SK-N-SH (cell line): Measurements from ENCODE around the gene PTPRD. TPM values are rescaled to one million over a fixed set of nuclear protein-coding genes. Genes with fewer than 3 reads are reported as not detected.

ENCODE experiments used
- CTCF ChIA-PET: fragments of 300-600, 350-600 bp; formaldehyde crosslinking; extraction: SDS; loops from one replicate; lab custom pipeline; 2021; lab: Yijun Ruan, JAX
- POLR2A ChIA-PET: fragments of 350-600 bp; sonication (Branson Sonifier 250); formaldehyde crosslinking; extraction: SDS; loops from one replicate; lab custom pipeline; 2020; ENCODE audit warnings: antibody characterized with exemption, inconsistent platforms; lab: Yijun Ruan, JAX
- DNase-seq: peaks from one replicate; pipeline ENCODE4 v3.0.0; 2012
- H2AFZ ChIP-seq: fragments of 200-600 bp; sonication (generic); 2 replicates; pipeline ENCODE4 v1.8.1; 2016; ENCODE audit warnings: antibody characterized with exemption, mild to moderate bottlenecking, low read depth
- H3F3A ChIP-seq: fragments of 200-600 bp; sonication (generic); replicated peaks from 2 replicates; pipeline ENCODE3; 2016; ENCODE audit warnings: antibody characterized with exemption, mild to moderate bottlenecking; ENCODE audit not compliant: insufficient read depth
- H3K27ac ChIP-seq, 2 experiments: fragments of 200-500 bp in 1 of 2; fragments of 200-600 bp in 1 of 2; sonication (Bioruptor generic) in 1 of 2; sonication (generic), shearing (Covaris generic) in 1 of 2; 2 replicates each; pipeline versions ENCODE4 v1.5.1 to v1.6.1; 2014 to 2016; ENCODE audit warnings: low read depth in 2 of 2, inconsistent platforms in 1 of 2, low read length in 1 of 2, mild to moderate bottlenecking in 1 of 2, mixed read lengths in 1 of 2
- H3K27me3 ChIP-seq: fragments of 200-600 bp; sonication (generic), shearing (Covaris generic); 2 replicates; pipeline ENCODE4 v1.6.1; 2016; ENCODE audit warnings: mixed run types; ENCODE audit not compliant: insufficient read depth
- H3K36me3 ChIP-seq, 2 experiments: fragments of 200-500 bp in 1 of 2; fragments of 200-600 bp in 1 of 2; sonication (Bioruptor generic) in 1 of 2; sonication (generic) in 1 of 2; replicated peaks in 1 of 2; 2 replicates each; pipeline versions ENCODE3 to v1.5.1; 2014 to 2016; ENCODE audit warnings: low read length in 1 of 2, mild to moderate bottlenecking in 1 of 2; ENCODE audit not compliant: insufficient read depth in 2 of 2, control insufficient read depth in 1 of 2
- H3K4me1 ChIP-seq, 2 experiments: fragments of 200-500 bp in 1 of 2; fragments of 200-600 bp in 1 of 2; sonication (Bioruptor generic) in 1 of 2; sonication (generic), shearing (Covaris generic) in 1 of 2; 2 replicates each; pipeline versions ENCODE4 v1.5.1 to v1.6.1; 2014 to 2016; ENCODE audit warnings: low read depth in 1 of 2, low read length in 1 of 2, mixed run types in 1 of 2; ENCODE audit not compliant: insufficient read depth in 2 of 2, control insufficient read depth in 1 of 2
- H3K4me2 ChIP-seq: fragments of 200-600 bp; sonication (generic), shearing (Covaris generic); 2 replicates; pipeline ENCODE4 v1.6.1; 2017; ENCODE audit warnings: mixed run types
- H3K4me3 ChIP-seq, 2 experiments: fragments of 200-500 bp in 1 of 2; fragments of 200-600 bp in 1 of 2; sonication (Bioruptor generic) in 1 of 2; sonication (generic), shearing (Covaris generic) in 1 of 2; 2 replicates each; pipeline versions ENCODE4 v1.5.1 to v1.8.1; 2014 to 2016; ENCODE audit warnings: low read depth in 2 of 2, inconsistent platforms in 1 of 2, low read length in 1 of 2, mild to moderate bottlenecking in 1 of 2, mixed read lengths in 1 of 2, moderate library complexity in 1 of 2
- H3K79me2 ChIP-seq: fragments of 200-600 bp; sonication (generic); 2 replicates; pipeline ENCODE4 v1.8.1; 2017; ENCODE audit warnings: mild to moderate bottlenecking; ENCODE audit not compliant: insufficient read depth
- H3K9ac ChIP-seq: fragments of 200-600 bp; sonication (generic); 2 replicates; pipeline ENCODE4 v1.6.1; 2017; ENCODE audit warnings: mixed run types
- H3K9me2 ChIP-seq: fragments of 200-600 bp; sonication (generic); 2 replicates; pipeline ENCODE4 v1.6.1; 2017; ENCODE audit warnings: mixed run types
- H3K9me3 ChIP-seq: fragments of 200-600 bp; sonication (generic); 2 replicates; pipeline ENCODE4 v1.6.1; 2017; ENCODE audit warnings: mixed run types, mild to moderate bottlenecking, moderate library complexity
- H4K20me1 ChIP-seq: fragments of 200-600 bp; sonication (generic); 2 replicates; pipeline ENCODE4 v1.6.1; 2017; ENCODE audit warnings: mild to moderate bottlenecking, mixed run types; ENCODE audit not compliant: insufficient read depth
- ELF1 ChIP-seq: IDR thresholded peaks from 2 replicates; pipeline ENCODE4 v1.4.0; 2012
- EZH2phosphoT487 ChIP-seq: fragments of 200-600 bp; sonication (generic); IDR thresholded peaks from 2 replicates; pipeline ENCODE4 v1.6.1; 2017; ENCODE audit warnings: low read depth, mixed run types, mild to moderate bottlenecking, antibody characterized with exemption, moderate library complexity, borderline replicate concordance
- FOXJ3 ChIP-seq: sonication (generic); formaldehyde crosslinking; IDR thresholded peaks from 2 replicates; pipeline ENCODE4 v1.5.1; 2020; ENCODE audit warnings: mild to moderate bottlenecking, missing genetic modification reagents
- GABPA ChIP-seq: IDR thresholded peaks from 2 replicates; pipeline ENCODE4 v1.4.0; 2012; ENCODE audit warnings: low read depth, mild to moderate bottlenecking
- GATA2 ChIP-seq: sonication (generic); formaldehyde crosslinking; IDR thresholded peaks from 2 replicates; pipeline ENCODE4 v1.5.0; 2020; ENCODE audit warnings: mild to moderate bottlenecking, missing genetic modification reagents
- MEF2A ChIP-seq: IDR thresholded peaks from 2 replicates; pipeline ENCODE4 v1.4.0; 2012; ENCODE audit warnings: low read depth, borderline replicate concordance
- MXI1 ChIP-seq: IDR thresholded peaks from 2 replicates; pipeline ENCODE4 v1.6.1; 2012; ENCODE audit warnings: mild to moderate bottlenecking, low read depth, low read length, improper control_type of control experiment
- NFIC ChIP-seq: IDR thresholded peaks from 2 replicates; pipeline ENCODE4 v1.4.0; 2012; ENCODE audit warnings: borderline replicate concordance
- NRF1 ChIP-seq: IDR thresholded peaks from 2 replicates; pipeline ENCODE4 v1.6.1; 2012; ENCODE audit warnings: low read depth, mild to moderate bottlenecking, low read length
- POLR2AphosphoS5 ChIP-seq: IDR thresholded peaks from 2 replicates; pipeline ENCODE4 v1.6.1; 2012; ENCODE audit warnings: low read depth, low read length
- TCF12 ChIP-seq: IDR thresholded peaks from 2 replicates; pipeline ENCODE4 v1.4.0; 2012
- TEAD4 ChIP-seq: IDR thresholded peaks from 2 replicates; pipeline ENCODE4 v1.4.0; 2012; ENCODE audit warnings: mild to moderate bottlenecking, borderline replicate concordance; ENCODE audit not compliant: insufficient read depth
- USF1 ChIP-seq: IDR thresholded peaks from 2 replicates; pipeline ENCODE4 v1.4.0; 2012; ENCODE audit warnings: low read depth, borderline replicate concordance
- YY1 ChIP-seq: IDR thresholded peaks from 2 replicates; pipeline ENCODE4 v1.4.0; 2012; ENCODE audit warnings: low read depth, mild to moderate bottlenecking
- WGBS: methylation state at CpG from one replicate; pipeline ENCODE4 v1.1.6; 2017; ENCODE audit warnings: low lambda C conversion rate; 5-methylcytosine and 5-hydroxymethylcytosine counted together
- polyA plus RNA-seq, 3 experiments: library from polyadenylated mRNA; depleted of rRNA; stranded (reverse); fragments of >200 nt; gene quantifications; 2 replicates each; pipeline ENCODE4 v1.2.3, GENCODE V29; 2012
- TF ChIP-seq, protein P1 (sequence below): fragments of 200-600 bp; sonication (generic); IDR thresholded peaks from 2 replicates; pipeline ENCODE4 v1.6.1; 2017; ENCODE audit warnings: antibody characterized with exemption, mild to moderate bottlenecking, moderate library complexity
- TF ChIP-seq, protein P2 (sequence below): fragments of 150-350 bp; IDR thresholded peaks from 2 replicates; pipeline ENCODE4 v1.6.1; 2017; ENCODE audit warnings: antibody characterized with exemption, low read length, low read depth, borderline replicate concordance
- TF ChIP-seq, protein P3 (sequence below): fragments of 150-350 bp; IDR thresholded peaks from 2 replicates; pipeline ENCODE4 v1.6.1; 2016; ENCODE audit warnings: mild to moderate bottlenecking, low read depth, low read length

Gene PTPRD
- polyA plus RNA-seq, 1 of the 3 experiments (the other 2 are of a cell fraction) = 0.15 TPM

DNA sequence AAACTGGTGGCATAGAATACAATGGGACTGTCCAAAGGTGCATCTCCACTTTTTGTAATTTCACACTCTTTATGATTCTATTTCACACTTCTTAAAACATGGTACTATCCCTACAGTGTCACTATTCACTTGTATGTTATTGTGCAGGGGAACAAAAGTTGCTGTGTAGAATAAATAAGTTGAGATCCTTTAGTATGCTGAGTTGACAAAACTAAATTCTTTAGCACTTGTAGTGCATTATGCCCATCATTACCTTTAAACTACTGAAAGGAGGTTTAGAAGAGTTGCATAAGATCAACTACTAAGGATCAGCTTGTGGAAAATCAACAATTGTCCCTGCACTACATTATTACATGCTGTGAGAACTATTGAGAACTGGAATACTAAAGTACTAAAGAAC, 1380.9 kb downstream of the PTPRD start:
- Histone ChIP-seq H3K4me2 (no peak overlapping the region), H4K20me1 (no peaks in the 10 kb centered on the region), H2AFZ (no peak overlapping the region), H3K79me2 (no peaks in the 10 kb centered on the region), H3K27ac (no peak overlapping the region), H3K9me3 (no peaks in the 10 kb centered on the region), H3K4me3 (no peak overlapping the region), H3K9ac (no peak overlapping the region), H3K36me3 (no peaks in the 10 kb centered on the region), H3F3A (no peaks in the 10 kb centered on the region), H3K9me2 (no peaks in the 10 kb centered on the region), H3K27me3 (no peaks in the 10 kb centered on the region), H3K4me1 (no peaks in the 10 kb centered on the region)
- ChIA-PET CTCF (interaction anchor here (1.8 kb wide), 1 partner anchor 10 kb away, joined by 4 read pairs; no protein-coding TSS in a partner anchor), POLR2A (no interaction called here)
- no peak for DNase-seq
- TF ChIP-seq GATA2 (CRISPR knock-in tag) (no peak), FOXJ3 (CRISPR knock-in tag) (no peak), TCF12 (no peak), MXI1 (no peak), TEAD4 (no peak), EZH2phosphoT487 (no peak), NRF1 (no peak)
- TF ChIP-seq, protein P1, sequence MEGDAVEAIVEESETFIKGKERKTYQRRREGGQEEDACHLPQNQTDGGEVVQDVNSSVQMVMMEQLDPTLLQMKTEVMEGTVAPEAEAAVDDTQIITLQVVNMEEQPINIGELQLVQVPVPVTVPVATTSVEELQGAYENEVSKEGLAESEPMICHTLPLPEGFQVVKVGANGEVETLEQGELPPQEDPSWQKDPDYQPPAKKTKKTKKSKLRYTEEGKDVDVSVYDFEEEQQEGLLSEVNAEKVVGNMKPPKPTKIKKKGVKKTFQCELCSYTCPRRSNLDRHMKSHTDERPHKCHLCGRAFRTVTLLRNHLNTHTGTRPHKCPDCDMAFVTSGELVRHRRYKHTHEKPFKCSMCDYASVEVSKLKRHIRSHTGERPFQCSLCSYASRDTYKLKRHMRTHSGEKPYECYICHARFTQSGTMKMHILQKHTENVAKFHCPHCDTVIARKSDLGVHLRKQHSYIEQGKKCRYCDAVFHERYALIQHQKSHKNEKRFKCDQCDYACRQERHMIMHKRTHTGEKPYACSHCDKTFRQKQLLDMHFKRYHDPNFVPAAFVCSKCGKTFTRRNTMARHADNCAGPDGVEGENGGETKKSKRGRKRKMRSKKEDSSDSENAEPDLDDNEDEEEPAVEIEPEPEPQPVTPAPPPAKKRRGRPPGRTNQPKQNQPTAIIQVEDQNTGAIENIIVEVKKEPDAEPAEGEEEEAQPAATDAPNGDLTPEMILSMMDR = no peak
- TF ChIP-seq, protein P2, sequence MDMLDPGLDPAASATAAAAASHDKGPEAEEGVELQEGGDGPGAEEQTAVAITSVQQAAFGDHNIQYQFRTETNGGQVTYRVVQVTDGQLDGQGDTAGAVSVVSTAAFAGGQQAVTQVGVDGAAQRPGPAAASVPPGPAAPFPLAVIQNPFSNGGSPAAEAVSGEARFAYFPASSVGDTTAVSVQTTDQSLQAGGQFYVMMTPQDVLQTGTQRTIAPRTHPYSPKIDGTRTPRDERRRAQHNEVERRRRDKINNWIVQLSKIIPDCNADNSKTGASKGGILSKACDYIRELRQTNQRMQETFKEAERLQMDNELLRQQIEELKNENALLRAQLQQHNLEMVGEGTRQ = no peak

DNA sequence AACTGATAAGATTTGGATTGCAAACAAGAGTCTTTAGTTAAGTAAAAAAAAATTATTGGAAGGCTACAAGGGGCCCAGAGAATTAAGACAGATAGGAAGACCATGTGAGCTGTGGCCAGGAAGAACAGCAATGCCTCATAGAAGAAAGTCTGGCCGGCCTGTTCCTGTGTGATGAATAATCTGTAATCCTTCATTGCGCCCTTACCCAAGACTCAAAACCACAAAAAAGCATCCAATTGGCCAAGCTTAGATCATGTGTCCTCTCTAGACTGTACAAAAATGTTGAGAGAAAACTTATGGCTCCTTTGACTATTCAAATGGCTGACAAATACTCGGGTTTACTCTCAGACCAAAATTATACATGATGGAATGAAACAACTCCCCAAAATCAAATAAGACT, 1383.5 kb downstream of the PTPRD start:
- Histone ChIP-seq H3K9ac (no peak overlapping the region), H3K27ac (no peak overlapping the region), H3K79me2 (no peaks in the 10 kb centered on the region), H3K4me3 (no peak overlapping the region), H3K9me2 (no peaks in the 10 kb centered on the region), H3K4me1 (no peaks in the 10 kb centered on the region), H2AFZ (no peak overlapping the region), H3K4me2 (no peak overlapping the region), H3K36me3 (no peaks in the 10 kb centered on the region), H3K9me3 (no peaks in the 10 kb centered on the region), H3K27me3 (no peaks in the 10 kb centered on the region), H3F3A (no peaks in the 10 kb centered on the region), H4K20me1 (no peaks in the 10 kb centered on the region)
- CTCF ChIA-PET = no interaction called here
- no peak for DNase-seq
- POLR2A ChIA-PET = no interaction called here
- WGBS = 43% methylated on average over 3 of the region's 3 CpGs
- TF ChIP-seq POLR2AphosphoS5 = no peak
- TF ChIP-seq MEF2A = no peak
- TF ChIP-seq NFIC = no peak
- TF ChIP-seq GABPA = no peak
- TF ChIP-seq FOXJ3 (CRISPR knock-in tag) = no peak
- no peak for TF ChIP-seq GATA2 (CRISPR knock-in tag)
- no peak for TF ChIP-seq YY1
- no peak for TF ChIP-seq USF1
- no peak for TF ChIP-seq ELF1
- no peak for TF ChIP-seq TEAD4
- TF ChIP-seq MXI1 = no peak
- no peak for TF ChIP-seq EZH2phosphoT487
- TF ChIP-seq, protein P3, sequence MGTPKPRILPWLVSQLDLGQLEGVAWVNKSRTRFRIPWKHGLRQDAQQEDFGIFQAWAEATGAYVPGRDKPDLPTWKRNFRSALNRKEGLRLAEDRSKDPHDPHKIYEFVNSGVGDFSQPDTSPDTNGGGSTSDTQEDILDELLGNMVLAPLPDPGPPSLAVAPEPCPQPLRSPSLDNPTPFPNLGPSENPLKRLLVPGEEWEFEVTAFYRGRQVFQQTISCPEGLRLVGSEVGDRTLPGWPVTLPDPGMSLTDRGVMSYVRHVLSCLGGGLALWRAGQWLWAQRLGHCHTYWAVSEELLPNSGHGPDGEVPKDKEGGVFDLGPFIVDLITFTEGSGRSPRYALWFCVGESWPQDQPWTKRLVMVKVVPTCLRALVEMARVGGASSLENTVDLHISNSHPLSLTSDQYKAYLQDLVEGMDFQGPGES = no peak
